ENCODE results near the gene PDGFB. TPM values are rescaled to one million over a fixed set of nuclear protein-coding genes. Genes with fewer than 3 reads are reported as not detected.
A peak's percentile ranks its signal among the peaks of the same experiment; 100 is the strongest.

The PDGFB gene
- total RNA-seq, 2 donors from 2014 or later: 1.9 to 5.6 TPM

DNA sequence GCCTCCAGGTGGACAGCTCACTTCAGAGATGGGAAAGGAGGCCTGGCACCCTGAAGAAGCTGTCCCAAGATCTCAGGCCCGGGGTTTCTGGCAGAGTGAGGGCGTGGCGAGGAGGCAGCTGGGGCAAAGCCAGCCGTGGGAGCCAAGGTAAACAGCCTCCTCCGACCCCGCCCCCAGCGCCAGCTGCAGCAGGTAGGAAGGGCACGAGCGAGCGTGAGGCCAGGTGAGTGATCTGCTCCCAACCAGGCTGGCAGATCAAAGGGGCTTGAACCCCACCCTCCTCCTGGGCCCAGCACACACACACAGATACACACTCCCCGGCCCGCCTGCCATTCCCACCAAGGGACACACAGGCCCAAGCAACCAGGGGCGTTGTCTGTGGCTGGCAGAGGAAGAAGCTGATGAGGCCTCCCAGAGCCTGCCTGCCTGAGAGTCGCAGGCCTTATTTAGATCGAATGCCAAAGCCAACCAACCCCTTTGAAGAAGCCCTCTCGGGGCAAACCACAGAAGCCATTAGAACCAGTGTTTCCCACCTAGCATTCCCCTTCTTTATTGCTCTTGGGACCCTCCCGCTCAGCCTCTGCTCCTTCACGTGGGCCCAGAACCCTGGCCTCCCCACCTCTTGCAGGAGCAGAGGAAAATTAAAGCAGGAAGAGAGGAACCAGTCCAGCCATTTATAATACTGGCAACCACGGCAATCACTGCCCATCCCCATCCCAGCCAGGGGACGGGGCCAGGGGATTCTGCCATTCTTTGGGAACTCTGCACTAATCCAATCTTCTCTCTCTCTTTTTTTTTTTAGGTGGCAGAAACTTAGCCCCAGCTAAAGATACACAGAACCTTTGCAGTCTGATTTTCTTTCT, 5.0 kb downstream of the PDGFB start:
- intact Hi-C loops (cut with DNase I): loop anchor here (10.0 kb wide), 1 partner anchor 65 kb away; no protein-coding TSS in a partner anchor
- peaks cover 54% of the 10 kb centered on the region for H3K27me3 ChIP-seq
- H3K4me3 ChIP-seq: no peak overlapping the region
- peak; percentile 92 for DNase-seq
- peak overlapping the region; percentile 43 to 76 for H3K9ac ChIP-seq (ENCODE audit: low read depth in 2 of 2, low read length in 2 of 2)
- peak overlapping the region; percentile 36 for H3K27ac ChIP-seq
- TF ChIP-seq, protein P1, sequence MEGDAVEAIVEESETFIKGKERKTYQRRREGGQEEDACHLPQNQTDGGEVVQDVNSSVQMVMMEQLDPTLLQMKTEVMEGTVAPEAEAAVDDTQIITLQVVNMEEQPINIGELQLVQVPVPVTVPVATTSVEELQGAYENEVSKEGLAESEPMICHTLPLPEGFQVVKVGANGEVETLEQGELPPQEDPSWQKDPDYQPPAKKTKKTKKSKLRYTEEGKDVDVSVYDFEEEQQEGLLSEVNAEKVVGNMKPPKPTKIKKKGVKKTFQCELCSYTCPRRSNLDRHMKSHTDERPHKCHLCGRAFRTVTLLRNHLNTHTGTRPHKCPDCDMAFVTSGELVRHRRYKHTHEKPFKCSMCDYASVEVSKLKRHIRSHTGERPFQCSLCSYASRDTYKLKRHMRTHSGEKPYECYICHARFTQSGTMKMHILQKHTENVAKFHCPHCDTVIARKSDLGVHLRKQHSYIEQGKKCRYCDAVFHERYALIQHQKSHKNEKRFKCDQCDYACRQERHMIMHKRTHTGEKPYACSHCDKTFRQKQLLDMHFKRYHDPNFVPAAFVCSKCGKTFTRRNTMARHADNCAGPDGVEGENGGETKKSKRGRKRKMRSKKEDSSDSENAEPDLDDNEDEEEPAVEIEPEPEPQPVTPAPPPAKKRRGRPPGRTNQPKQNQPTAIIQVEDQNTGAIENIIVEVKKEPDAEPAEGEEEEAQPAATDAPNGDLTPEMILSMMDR (IDR thresholded peaks at IDR 0.05): no peak
- no peaks in the 10 kb centered on the region for H3K36me3 ChIP-seq
- H3K9me3 ChIP-seq: no peaks in the 10 kb centered on the region
- H3K4me1 ChIP-seq: peaks cover 33% of the 10 kb centered on the region

DNA sequence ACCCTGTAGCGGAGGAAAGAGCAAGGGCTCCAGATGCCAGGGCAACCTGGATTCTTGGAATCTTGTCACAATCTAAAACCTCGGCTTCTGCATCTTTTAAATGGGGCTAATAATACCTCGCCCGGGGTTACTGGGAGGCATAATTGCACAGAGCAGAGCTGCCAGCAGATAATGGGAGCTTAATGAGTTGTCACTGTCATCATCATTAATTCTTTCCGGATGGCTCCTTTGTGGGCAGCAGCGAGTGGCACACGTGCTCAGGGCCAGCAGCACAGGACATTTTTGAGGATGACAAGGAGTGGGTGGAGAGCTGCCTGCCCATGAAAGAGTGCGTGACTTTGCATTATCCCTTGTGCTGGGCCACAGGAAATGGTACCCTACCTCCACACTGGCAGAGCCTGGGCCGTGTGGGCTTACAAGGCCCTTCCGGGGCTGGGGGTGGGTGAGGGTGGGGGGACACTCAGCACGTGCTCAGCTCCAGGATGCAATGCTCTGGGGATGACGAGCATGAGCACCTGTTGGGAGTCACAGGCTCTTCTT, 5.7 kb downstream of the PDGFB start:
- Histone ChIP-seq H3K36me3 (no peaks in the 10 kb centered on the region), H3K4me1 (peaks cover 33% of the 10 kb centered on the region), H3K4me3 (no peak overlapping the region), H3K9ac (ENCODE audit: low read depth in 2 of 2, low read length in 2 of 2) (no peak overlapping the region), H3K27ac (no peak overlapping the region), H3K9me3 (no peaks in the 10 kb centered on the region), H3K27me3 (peaks cover 49% of the 10 kb centered on the region)
- no peak for DNase-seq
- TF ChIP-seq, protein P1 (IDR thresholded peaks at IDR 0.05): no peak
- intact Hi-C loops (cut with DNase I): no loop called here

DNA sequence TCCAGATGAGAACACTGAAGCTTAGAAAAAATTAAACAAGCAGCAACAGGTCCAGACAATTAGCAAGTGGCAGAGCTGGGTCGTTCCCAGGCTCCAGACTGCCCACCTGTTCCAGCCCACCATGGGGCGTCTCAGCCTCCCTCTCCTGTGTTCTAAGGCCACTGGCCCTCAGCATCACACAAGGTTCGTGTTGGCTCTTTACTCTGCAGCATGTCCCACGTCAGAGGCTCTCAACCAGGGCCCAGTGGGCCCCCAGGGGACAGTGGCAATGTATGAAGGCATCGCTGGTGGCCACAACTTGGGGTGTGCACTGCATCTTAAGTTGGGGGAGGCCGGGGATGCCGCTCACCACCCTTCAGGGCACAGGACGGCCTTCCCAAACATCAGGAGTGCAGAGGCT, 6.2 kb downstream of the PDGFB start:
- no peak for DNase-seq
- Histone ChIP-seq H3K27me3 (peaks cover 45% of the 10 kb centered on the region), H3K36me3 (no peaks in the 10 kb centered on the region), H3K9ac (ENCODE audit: low read depth in 2 of 2, low read length in 2 of 2) (peak overlapping the region in 1 of 2 donors; percentile 26), H3K4me3 (no peak overlapping the region), H3K4me1 (peaks cover 33% of the 10 kb centered on the region), H3K9me3 (no peaks in the 10 kb centered on the region), H3K27ac (no peak overlapping the region)
- TF ChIP-seq, protein P1 (IDR thresholded peaks at IDR 0.05): no peak
- intact Hi-C loops (cut with DNase I): no loop called here

DNA sequence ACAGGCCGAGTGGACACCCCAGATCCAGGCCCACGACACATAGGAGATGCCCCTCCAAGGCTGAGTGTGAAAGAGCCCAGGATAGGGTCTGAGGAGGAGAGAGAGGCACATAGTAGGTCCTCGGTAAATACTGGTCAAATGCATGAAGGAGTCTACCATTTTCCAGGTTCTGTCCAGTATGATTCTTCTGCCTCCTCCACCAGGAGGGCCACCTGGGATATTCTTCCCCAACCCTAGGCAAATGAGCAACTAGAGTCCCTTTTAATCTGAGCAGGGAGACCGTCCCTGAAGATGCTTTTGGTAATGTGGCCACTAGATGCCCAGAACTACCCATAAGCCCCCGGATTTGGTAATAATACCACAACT, 6.7 kb downstream of the PDGFB start:
- Histone ChIP-seq H3K9me3 (no peaks in the 10 kb centered on the region), H3K4me3 (no peak overlapping the region), H3K4me1 (peaks cover 33% of the 10 kb centered on the region), H3K36me3 (no peaks in the 10 kb centered on the region), H3K9ac (ENCODE audit: low read depth in 2 of 2, low read length in 2 of 2) (peak overlapping the region in 1 of 2 donors; percentile 26), H3K27me3 (peaks cover 40% of the 10 kb centered on the region), H3K27ac (no peak overlapping the region)
- TF ChIP-seq, protein P1 (IDR thresholded peaks at IDR 0.05): no peak
- intact Hi-C loops (cut with DNase I): no loop called here
- no peak for DNase-seq

DNA sequence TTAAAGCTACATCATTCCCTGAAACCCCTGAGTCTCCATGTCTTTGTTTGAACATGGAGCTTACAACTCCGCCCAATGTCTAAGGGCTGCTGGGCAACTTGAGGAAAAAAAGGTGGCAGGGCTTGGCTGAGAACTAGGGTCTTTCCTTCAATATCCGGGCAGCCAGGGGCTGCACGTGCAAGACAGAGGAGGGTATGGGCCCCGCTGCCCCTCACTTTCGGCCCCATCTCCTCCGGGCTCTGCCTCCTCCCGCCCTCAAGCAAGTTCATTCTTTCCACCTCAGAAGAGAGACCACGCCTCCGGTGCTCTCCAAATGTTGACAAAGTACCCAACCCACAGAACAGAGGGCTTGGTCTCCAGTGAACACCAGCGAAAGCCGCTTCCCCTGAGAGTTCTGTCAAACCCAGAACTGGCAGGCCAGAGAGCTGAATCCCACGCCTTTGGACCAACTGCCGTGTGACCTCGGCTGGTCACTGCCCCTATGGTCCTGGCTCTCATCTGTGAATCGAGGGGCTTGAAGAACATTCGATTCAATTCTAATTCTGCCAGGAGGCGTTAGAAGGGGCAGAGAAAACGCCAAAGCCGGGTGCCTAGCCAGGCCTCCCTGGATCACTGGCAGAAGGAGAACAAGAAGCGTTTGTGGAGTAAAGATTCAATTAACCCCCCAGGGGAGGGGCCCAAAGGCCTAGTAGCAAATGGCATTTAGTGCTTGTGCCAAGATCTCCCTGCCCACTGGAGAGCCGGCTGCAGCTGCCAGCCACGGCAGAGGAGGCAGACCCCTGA, 7.3 kb downstream of the PDGFB start:
- peak overlapping the region in 1 of 2 donors; percentile 48 for H3K9ac ChIP-seq (ENCODE audit: low read depth in 2 of 2, low read length in 2 of 2)

More for the DNA sequence above, 7.3 kb downstream of the PDGFB start:
- DNase-seq: peak; percentile 59
- TF ChIP-seq, protein P1 (IDR thresholded peaks at IDR 0.05): no peak
- H3K36me3 ChIP-seq: no peaks in the 10 kb centered on the region
- no peak overlapping the region for H3K27ac ChIP-seq
- H3K4me1 ChIP-seq: peaks cover 27% of the 10 kb centered on the region
- no peak overlapping the region for H3K4me3 ChIP-seq
- intact Hi-C loops (cut with DNase I): no loop called here
- no peaks in the 10 kb centered on the region for H3K9me3 ChIP-seq
- H3K27me3 ChIP-seq: peaks cover 35% of the 10 kb centered on the region
